GM19372 (cell line): ENCODE results near the gene POLR1C.
"Not testable (repeated sequence)": the region's sequence is repeated elsewhere in the genome, so short reads cannot be mapped to it uniquely, and the experiment has no call there.

Source experiments
- ATAC-seq: cut with Tn5 transposase; IDR thresholded peaks from one replicate; pipeline ENCODE4 v1.9.1; 2021; ENCODE audit warnings: mild to moderate bottlenecking, low read depth, moderate library complexity; ENCODE audit not compliant: unreplicated experiment

POLR1C gene

GRCh38 chr6:43557620-43558019, 40.7 kb downstream of the POLR1C start:
- ATAC-seq, result not testable (repeated sequence)

- ATAC-seq, result no peak
These were observed 42.4 kb downstream of the POLR1C start for GRCh38 chr6:43559328-43559727.

GRCh38 chr6:43570876-43571441, 54.1 kb downstream of the POLR1C start:
- no peak for ATAC-seq
